PFSK-1 (cell line): ENCODE results near the gene USP35.
A peak's percentile ranks its signal among the peaks of the same experiment; 100 is the strongest.

ENCODE experiments used
- FOXP2 ChIP-seq: optimal IDR thresholded peaks from 2 replicates; pipeline ENCODE3; 2011; ENCODE audit warnings: borderline replicate concordance, control low read depth, inconsistent platforms; ENCODE audit not compliant: insufficient read depth; ENCODE audit errors: extremely low read length, extremely low read depth
- POLR2AphosphoS5 ChIP-seq: IDR thresholded peaks from 2 replicates; pipeline ENCODE4 v1.6.1; 2012; ENCODE audit warnings: low read depth, mild to moderate bottlenecking, control low read depth, low read length, moderate library complexity
- SIN3A ChIP-seq: IDR thresholded peaks from 2 replicates; pipeline ENCODE4 v1.6.1; 2012; ENCODE audit warnings: mild to moderate bottlenecking, low read length, moderate library complexity, borderline replicate concordance; ENCODE audit not compliant: insufficient read depth
- TAF1 ChIP-seq: IDR thresholded peaks from 2 replicates; pipeline ENCODE4 v1.6.1; 2012; ENCODE audit warnings: low read length, control low read depth, borderline replicate concordance; ENCODE audit not compliant: insufficient read depth
- TF ChIP-seq, protein P1 (sequence below), 2 experiments: IDR thresholded peaks; 2 replicates each; pipeline versions ENCODE4 v1.6.1 to v1.8.0; 2011 to 2012; ENCODE audit warnings: low read depth in 2 of 2, low read length in 2 of 2, control low read depth in 1 of 2, inconsistent platforms in 1 of 2, mild to moderate bottlenecking in 1 of 2, moderate library complexity in 1 of 2; ENCODE audit not compliant: insufficient read depth in 1 of 2

The USP35 gene

DNA sequence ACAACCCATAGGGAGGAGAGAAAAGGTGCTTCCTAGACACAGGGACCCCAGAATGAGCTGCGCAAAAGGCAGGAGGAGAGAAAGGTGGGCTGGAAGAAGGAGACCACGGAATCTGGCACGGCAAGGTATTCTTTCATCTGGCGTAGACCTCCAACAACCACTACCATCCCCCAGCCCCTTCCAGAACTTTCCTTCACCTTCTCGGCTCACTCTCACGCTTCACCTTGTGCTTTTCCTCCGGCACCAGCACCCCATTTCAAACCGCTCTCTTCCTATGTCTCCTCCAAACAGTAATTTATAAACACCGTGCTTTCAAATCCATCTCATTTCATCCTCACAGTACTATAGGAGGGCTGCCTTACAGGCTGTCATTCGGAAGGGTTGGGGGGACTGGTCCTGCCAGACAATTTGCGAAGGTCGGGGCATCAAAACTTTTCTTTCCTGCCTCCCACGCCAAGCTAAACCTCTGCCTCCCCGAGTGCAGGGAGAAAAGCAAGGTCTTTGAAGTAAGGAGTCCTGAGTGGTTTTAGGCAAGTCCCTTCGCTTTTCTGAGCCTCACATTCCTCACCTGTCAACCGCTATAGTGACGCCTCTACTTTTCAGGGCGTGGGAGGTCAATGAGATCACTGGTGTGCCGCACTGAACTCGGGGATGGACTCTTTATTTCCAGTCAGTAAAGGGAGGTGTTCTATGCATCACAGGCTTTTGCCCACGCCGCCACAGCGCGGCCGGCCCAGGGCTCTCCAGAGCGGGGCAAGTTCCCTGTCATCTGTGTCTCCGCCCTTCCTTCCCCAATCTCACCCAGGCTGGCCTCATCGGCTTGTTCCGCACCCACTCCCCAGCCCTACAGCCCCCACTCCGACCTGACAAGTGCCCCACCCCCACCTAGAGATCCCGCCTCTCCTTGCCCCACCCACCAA, 1.1 kb upstream of the USP35 start:
- TF ChIP-seq FOXP2 (no peak), SIN3A (0 out of 2 replicates have a peak, but pooled peaks have one; percentile 4)

DNA sequence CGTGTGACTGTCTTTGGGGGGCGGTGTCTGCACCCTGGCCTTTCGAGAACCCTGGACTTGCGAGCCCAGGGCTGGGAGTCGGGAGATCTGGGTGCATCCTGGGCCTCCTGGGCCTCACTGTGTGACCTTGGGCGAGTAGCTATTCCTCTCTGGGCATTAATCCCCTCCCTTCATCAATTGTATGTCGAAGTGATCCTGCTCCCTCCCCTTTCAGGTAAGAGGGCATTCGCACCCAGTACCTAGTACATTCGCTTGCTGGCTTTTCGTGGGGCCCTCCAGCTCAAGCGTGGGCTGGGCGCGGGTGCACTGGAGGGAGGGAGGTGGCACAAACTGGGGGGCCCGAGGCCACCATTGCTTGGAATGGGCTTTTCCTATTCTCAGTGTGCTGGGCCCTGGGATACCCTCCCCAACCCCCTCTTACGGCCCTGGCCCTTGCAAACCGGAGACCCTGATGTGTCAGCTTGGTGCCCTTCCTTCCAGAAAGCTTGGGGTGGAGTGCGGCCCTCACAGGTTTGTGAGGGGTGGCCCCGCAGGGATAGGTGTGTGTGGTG, 530 bp downstream of the USP35 start:
- TF ChIP-seq SIN3A, result no peak
- no peak for TF ChIP-seq POLR2AphosphoS5
- TF ChIP-seq, protein P1, sequence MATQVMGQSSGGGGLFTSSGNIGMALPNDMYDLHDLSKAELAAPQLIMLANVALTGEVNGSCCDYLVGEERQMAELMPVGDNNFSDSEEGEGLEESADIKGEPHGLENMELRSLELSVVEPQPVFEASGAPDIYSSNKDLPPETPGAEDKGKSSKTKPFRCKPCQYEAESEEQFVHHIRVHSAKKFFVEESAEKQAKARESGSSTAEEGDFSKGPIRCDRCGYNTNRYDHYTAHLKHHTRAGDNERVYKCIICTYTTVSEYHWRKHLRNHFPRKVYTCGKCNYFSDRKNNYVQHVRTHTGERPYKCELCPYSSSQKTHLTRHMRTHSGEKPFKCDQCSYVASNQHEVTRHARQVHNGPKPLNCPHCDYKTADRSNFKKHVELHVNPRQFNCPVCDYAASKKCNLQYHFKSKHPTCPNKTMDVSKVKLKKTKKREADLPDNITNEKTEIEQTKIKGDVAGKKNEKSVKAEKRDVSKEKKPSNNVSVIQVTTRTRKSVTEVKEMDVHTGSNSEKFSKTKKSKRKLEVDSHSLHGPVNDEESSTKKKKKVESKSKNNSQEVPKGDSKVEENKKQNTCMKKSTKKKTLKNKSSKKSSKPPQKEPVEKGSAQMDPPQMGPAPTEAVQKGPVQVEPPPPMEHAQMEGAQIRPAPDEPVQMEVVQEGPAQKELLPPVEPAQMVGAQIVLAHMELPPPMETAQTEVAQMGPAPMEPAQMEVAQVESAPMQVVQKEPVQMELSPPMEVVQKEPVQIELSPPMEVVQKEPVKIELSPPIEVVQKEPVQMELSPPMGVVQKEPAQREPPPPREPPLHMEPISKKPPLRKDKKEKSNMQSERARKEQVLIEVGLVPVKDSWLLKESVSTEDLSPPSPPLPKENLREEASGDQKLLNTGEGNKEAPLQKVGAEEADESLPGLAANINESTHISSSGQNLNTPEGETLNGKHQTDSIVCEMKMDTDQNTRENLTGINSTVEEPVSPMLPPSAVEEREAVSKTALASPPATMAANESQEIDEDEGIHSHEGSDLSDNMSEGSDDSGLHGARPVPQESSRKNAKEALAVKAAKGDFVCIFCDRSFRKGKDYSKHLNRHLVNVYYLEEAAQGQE (IDR thresholded peaks at IDR 0.05; ENCODE audit: insufficient read depth in 1 of 2, low read depth in 2 of 2, low read length in 2 of 2), result 0 out of 4 replicates have a peak, but pooled peaks of 1 of the 2 experiments have one; percentile 5

DNA sequence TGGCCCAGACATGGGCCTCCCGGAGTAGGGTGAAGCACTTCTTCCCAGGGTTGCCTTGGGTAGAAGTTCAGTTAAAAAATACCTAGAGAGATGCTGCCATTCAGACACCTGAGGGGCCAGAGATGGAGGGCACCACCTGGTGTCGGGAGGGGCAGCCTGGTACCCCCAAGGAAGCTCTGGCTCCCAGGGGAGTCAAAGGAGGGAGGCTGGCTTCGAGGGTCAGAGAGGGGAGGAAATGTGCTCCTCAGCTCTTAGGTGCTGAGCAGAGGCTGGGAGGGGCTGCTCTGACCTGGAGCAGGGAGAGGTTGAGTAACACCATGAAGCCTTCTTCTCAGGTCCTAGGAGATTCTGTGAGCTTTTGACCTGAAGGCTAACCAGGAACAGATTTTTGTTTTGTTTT, 1.1 kb downstream of the USP35 start:
- TF ChIP-seq SIN3A (no peak), TAF1 (no peak), FOXP2 (no peak), POLR2AphosphoS5 (no peak)
- TF ChIP-seq, protein P1 (IDR thresholded peaks at IDR 0.05; ENCODE audit: insufficient read depth in 1 of 2, low read depth in 2 of 2, low read length in 2 of 2), result no peak

DNA sequence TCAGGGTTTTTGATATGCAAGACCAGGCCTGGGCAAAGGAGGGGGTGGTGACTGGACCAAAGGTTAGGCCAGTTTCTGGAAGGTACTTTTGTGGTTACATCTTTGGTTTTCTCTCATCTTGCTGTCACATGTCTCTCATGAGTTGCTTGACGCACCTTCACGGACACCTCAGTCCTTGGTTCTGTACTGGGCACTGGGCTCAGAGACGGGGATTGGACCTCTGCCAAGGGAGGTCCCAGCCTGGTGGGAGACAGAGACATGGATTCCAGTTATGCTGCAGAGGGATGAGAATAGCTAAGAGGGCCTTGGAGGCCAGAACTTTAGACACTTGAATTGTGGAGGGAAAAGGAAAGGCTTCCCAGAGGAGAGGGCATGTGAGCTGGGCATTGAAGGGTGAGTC, 1.7 kb downstream of the USP35 start:
- TF ChIP-seq POLR2AphosphoS5 (no peak), TAF1 (no peak), FOXP2 (no peak), SIN3A (no peak)
- TF ChIP-seq, protein P1 (IDR thresholded peaks at IDR 0.05; ENCODE audit: insufficient read depth in 1 of 2, low read depth in 2 of 2, low read length in 2 of 2), result no peak

DNA sequence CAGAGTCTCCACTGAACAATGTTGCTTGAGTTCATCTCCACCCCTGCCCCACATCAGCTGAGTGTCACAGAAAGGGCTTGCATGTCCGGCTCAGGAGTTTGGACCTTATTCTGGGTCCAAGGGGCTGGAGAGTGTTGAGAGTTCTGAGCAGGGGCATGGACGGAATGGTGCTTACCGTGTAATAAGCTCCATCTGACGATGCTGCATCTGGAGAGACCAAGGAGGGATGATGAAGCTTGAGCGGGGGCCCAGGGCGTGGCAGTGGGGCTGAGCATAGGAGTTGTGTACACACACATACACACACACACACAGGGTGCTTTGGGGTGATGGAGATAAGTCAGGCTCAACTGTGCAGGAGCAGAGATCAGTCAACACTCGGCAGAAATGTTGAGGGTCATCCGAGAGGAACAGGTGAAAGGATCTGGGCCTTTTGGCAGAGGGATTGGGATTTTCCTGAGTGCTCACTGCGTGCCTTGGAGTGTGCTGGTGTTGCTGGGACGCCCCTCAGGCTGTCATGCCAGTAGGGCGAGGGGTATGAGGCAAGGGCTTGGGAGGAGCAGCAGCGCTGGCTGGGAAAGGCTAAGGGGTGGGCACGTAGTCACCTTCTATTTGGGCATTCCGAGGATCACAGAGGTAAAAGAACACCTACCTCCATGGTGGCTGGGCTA, 2.3 kb downstream of the USP35 start:
- TF ChIP-seq FOXP2, result no peak
- TF ChIP-seq TAF1, result no peak
- TF ChIP-seq, protein P1 (IDR thresholded peaks at IDR 0.05; ENCODE audit: insufficient read depth in 1 of 2, low read depth in 2 of 2, low read length in 2 of 2), result no peak
- no peak for TF ChIP-seq POLR2AphosphoS5
- no peak for TF ChIP-seq SIN3A
